Measurements from ENCODE around the gene SOX4.

- TF ChIP-seq, protein P1, sequence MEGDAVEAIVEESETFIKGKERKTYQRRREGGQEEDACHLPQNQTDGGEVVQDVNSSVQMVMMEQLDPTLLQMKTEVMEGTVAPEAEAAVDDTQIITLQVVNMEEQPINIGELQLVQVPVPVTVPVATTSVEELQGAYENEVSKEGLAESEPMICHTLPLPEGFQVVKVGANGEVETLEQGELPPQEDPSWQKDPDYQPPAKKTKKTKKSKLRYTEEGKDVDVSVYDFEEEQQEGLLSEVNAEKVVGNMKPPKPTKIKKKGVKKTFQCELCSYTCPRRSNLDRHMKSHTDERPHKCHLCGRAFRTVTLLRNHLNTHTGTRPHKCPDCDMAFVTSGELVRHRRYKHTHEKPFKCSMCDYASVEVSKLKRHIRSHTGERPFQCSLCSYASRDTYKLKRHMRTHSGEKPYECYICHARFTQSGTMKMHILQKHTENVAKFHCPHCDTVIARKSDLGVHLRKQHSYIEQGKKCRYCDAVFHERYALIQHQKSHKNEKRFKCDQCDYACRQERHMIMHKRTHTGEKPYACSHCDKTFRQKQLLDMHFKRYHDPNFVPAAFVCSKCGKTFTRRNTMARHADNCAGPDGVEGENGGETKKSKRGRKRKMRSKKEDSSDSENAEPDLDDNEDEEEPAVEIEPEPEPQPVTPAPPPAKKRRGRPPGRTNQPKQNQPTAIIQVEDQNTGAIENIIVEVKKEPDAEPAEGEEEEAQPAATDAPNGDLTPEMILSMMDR (tag by site-specific recombination; IDR thresholded peaks at IDR 0.05), result no peak
- TF ChIP-seq ZNF10 (tag by site-specific recombination; IDR thresholded peaks at IDR 0.05) (no peak), SP2 (tag by site-specific recombination; IDR thresholded peaks at IDR 0.05) (no peak), SETDB1 (IDR thresholded peaks at IDR 0.05; ENCODE audit: insufficient read length, low read length) (no peak)
Observed at GRCh38 chr6:21587961-21588480, 5.5 kb upstream of the SOX4 start.
